Liver (tissue), 9 donors: ENCODE data around the gene HMMR. TPM values are rescaled to one million over a fixed set of nuclear protein-coding genes. Genes with fewer than 3 reads are reported as not detected.

ENCODE experiments used
- DNase-seq: peaks from one replicate; pipeline ENCODE4 v3.0.0-alpha.2; 2017; ENCODE audit warnings: low spot score
- H3K27ac ChIP-seq, 2 donors: one replicate each; pipeline ENCODE4 v1.7.0; 2013; ENCODE audit warnings: inconsistent platforms in 2 of 2, low read length in 2 of 2, control low read depth in 1 of 2, low read depth in 1 of 2, mild to moderate bottlenecking in 1 of 2
- H3K27me3 ChIP-seq, 4 donors: one replicate each; pipeline versions ENCODE4 v1.6.1 to v1.7.0; 2013; ENCODE audit warnings: low read length in 3 of 4, inconsistent platforms in 1 of 4, mild to moderate bottlenecking in 1 of 4, moderate library complexity in 1 of 4; ENCODE audit not compliant: control insufficient read depth in 4 of 4, insufficient read depth in 4 of 4
- H3K36me3 ChIP-seq, 4 donors: one replicate each; pipeline versions ENCODE4 v1.6.1 to v1.7.0; 2013; ENCODE audit warnings: low read length in 3 of 4, mild to moderate bottlenecking in 3 of 4, low read depth in 1 of 4, moderate library complexity in 1 of 4; ENCODE audit not compliant: control insufficient read depth in 4 of 4, insufficient read depth in 3 of 4
- H3K4me1 ChIP-seq, 4 donors: one replicate each; pipeline versions ENCODE4 v1.6.1 to v1.7.0; 2013; ENCODE audit warnings: low read length in 3 of 4, mild to moderate bottlenecking in 3 of 4, moderate library complexity in 1 of 4; ENCODE audit not compliant: control insufficient read depth in 4 of 4, insufficient read depth in 4 of 4
- H3K4me3 ChIP-seq, 3 donors: one replicate each; pipeline versions ENCODE4 v1.6.1 to v1.7.0; 2013; ENCODE audit warnings: low read length in 3 of 3, control low read depth in 1 of 3, low read depth in 1 of 3, mild to moderate bottlenecking in 1 of 3
- H3K9ac ChIP-seq, 2 donors: one replicate each; pipeline ENCODE4 v1.7.0; 2013; ENCODE audit warnings: low read length in 2 of 2, mild to moderate bottlenecking in 2 of 2, moderate library complexity in 2 of 2, control low read depth in 1 of 2, low read depth in 1 of 2
- H3K9me3 ChIP-seq, 4 donors: one replicate each; pipeline versions ENCODE4 v1.6.1 to v1.7.0; 2013; ENCODE audit warnings: low read length in 3 of 4; ENCODE audit not compliant: control insufficient read depth in 4 of 4
- ATF3 ChIP-seq: IDR thresholded peaks from 2 replicates; pipeline ENCODE4 v1.6.1; 2016; ENCODE audit warnings: antibody characterized with exemption
- CTCF ChIP-seq: fragments of 150-350 bp; IDR thresholded peaks from 2 replicates; pipeline ENCODE4 v1.5.1; 2017; ENCODE audit warnings: improper control_type of control experiment, low read depth, low read length; ENCODE audit not compliant: missing input control
- EGR1 ChIP-seq, 2 donors: IDR thresholded peaks; 2 replicates each; pipeline ENCODE4 v1.6.1; 2016 to 2018; ENCODE audit warnings: antibody characterized with exemption in 2 of 2, low read depth in 2 of 2
- FOXA1 ChIP-seq: IDR thresholded peaks from 2 replicates; pipeline ENCODE4 v1.6.1; 2016; ENCODE audit warnings: antibody characterized with exemption
- FOXA2 ChIP-seq: IDR thresholded peaks from 2 replicates; pipeline ENCODE4 v1.6.1; 2016; ENCODE audit warnings: antibody characterized with exemption
- GABPA ChIP-seq, 2 donors: IDR thresholded peaks in 1 of 2; conservative IDR thresholded peaks in 1 of 2; 2 replicates each; pipeline ENCODE4 v1.6.1; 2016; ENCODE audit warnings: antibody characterized with exemption in 2 of 2, mild to moderate bottlenecking in 1 of 2, moderate library complexity in 1 of 2
- HNF4A ChIP-seq, 2 donors: conservative IDR thresholded peaks; 2 replicates each; pipeline ENCODE4 v1.6.1; 2016; ENCODE audit warnings: antibody characterized with exemption in 2 of 2, mild to moderate bottlenecking in 2 of 2
- HNF4G ChIP-seq: IDR thresholded peaks from 2 replicates; pipeline ENCODE4 v1.6.1; 2016; ENCODE audit warnings: antibody characterized with exemption
- JUND ChIP-seq, 2 donors: IDR thresholded peaks; 2 replicates each; pipeline ENCODE4 v1.6.1; 2016; ENCODE audit warnings: antibody characterized with exemption in 2 of 2
- NR2F2 ChIP-seq: IDR thresholded peaks from 2 replicates; pipeline ENCODE4 v1.6.1; 2016; ENCODE audit warnings: antibody characterized with exemption
- RAD21 ChIP-seq, 2 donors: IDR thresholded peaks; 2 replicates each; pipeline ENCODE4 v1.6.1; 2016; ENCODE audit warnings: antibody characterized with exemption in 2 of 2, mild to moderate bottlenecking in 2 of 2
- REST ChIP-seq: IDR thresholded peaks from 2 replicates; pipeline ENCODE4 v1.6.1; 2016; ENCODE audit warnings: antibody characterized with exemption, mild to moderate bottlenecking
- RXRA ChIP-seq, 2 donors: IDR thresholded peaks; 2 replicates each; pipeline ENCODE4 v1.6.1; 2017 to 2018; ENCODE audit warnings: antibody characterized with exemption in 2 of 2, mild to moderate bottlenecking in 1 of 2
- SP1 ChIP-seq: IDR thresholded peaks from 2 replicates; pipeline ENCODE4 v1.6.1; 2018; ENCODE audit warnings: antibody characterized with exemption, mild to moderate bottlenecking
- TAF1 ChIP-seq: conservative IDR thresholded peaks from 2 replicates; pipeline ENCODE4 v1.6.1; 2016; ENCODE audit warnings: antibody characterized with exemption, mild to moderate bottlenecking
- YY1 ChIP-seq: IDR thresholded peaks from 2 replicates; pipeline ENCODE4 v1.6.1; 2016; ENCODE audit warnings: antibody characterized with exemption, mild to moderate bottlenecking
- WGBS: extraction: QIAGEN DNeasy Blood & Tissue Kit; methylation state at CpG from one replicate; pipeline ENCODE4 v1.1.7; 2013; 5-methylcytosine and 5-hydroxymethylcytosine counted together
- polyA plus RNA-seq, 2 donors: library from polyadenylated mRNA; stranded (reverse) in 1 of 2; unstranded in 1 of 2; fragments of 200-250 nt in 1 of 2; fragments of >200 nt in 1 of 2; fragmentation: Nextera tagmentation in 1 of 2; extraction: Ambion mirVana in 1 of 2; gene quantifications; one replicate each; pipeline versions ENCODE4 v1.2.1 to v1.2.3, GENCODE V29; 2013 to 2015
- total RNA-seq, 2 donors: library from RNA; depleted of rRNA; stranded (reverse); fragments of >200 nt; gene quantifications; one replicate each; pipeline ENCODE4 v1.2.3, GENCODE V29; 2014
- TF ChIP-seq, protein P1 (sequence below): IDR thresholded peaks from 2 replicates; pipeline ENCODE4 v1.6.1; 2016; ENCODE audit warnings: antibody characterized with exemption
- TF ChIP-seq, protein P2 (sequence below): IDR thresholded peaks from 2 replicates; pipeline ENCODE4 v1.6.1; 2016; ENCODE audit warnings: antibody characterized with exemption
- donor health status: healthy.
- donor health status: healthy.
- donor health status: healthy.
- donor health status: healthy.
- donor health status: healthy.

The HMMR gene
- total and polyA plus RNA-seq, 4 donors, result 0.33 to 48.5 (median 2.3) TPM

DNA sequence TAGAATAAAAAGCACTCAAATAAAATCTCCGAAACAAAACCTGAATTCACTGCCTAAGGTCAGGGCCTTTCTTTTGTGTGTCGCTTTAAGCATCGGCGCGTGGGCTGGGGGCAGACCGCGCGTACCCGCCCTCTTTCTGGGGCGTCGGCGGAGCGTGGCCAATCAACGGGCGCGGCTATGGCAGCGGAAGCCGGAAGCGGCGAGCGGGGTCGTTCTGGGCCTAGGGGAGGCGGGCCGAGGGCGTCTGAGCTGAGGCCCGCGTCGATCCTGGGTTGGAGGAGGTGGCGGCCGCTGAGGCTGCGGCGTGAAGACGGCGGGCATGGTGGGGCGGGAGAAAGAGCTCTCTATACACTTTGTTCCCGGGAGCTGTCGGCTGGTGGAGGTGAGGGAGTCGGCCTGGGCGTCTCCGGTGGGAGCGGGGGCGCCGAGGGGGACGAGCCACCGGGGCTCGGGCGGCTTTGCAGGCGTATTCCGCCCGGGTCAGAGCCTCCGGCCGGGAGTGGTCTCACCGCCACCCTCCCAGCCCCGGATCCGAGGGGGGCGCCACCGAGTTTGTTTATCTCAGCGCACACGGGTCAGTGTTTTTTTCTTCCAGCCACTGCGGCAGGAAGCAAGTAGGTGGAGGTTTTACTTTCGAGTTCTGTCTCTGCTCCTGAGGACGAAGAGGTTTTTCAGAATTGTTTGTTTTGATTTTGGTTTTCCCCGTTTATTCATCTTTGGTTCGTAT, 45.1 kb downstream of the HMMR start, which contains the start of gene MAT2B:
Gene MAT2B, plus strand, starts transcription at position 252 of the 727 bp plus-strand sequence. Its CDS starts 68 bp downstream, at position 320.
- Histone ChIP-seq H3K27ac (peak within 1 kb of the TSS; percentile 95 to 99), H3K9me3 (no peaks in the 10 kb centered on the region), H3K4me1 (peaks cover 7 to 65% (median 52%) of the 10 kb centered on the region in 4 donors), H3K36me3 (no peaks in the 10 kb centered on the region), H3K9ac (peak within 1 kb of the TSS; percentile 95 to 100), H3K4me3 (peak within 1 kb of the TSS; percentile 65 to 98 (median 92)), H3K27me3 (no peaks in the 10 kb centered on the region)
- peak; percentile 63 for TF ChIP-seq TAF1
- TF ChIP-seq ATF3, result no peak
- TF ChIP-seq REST, result peak; percentile 84
- peak; percentile 50 to 88 for TF ChIP-seq GABPA (IDR thresholded peaks at IDR 0.05 in 1 of 2, conservative IDR thresholded peaks at IDR 0.05 in 1 of 2)
- no peak for TF ChIP-seq RAD21 (IDR thresholded peaks at IDR 0.05)
- TF ChIP-seq FOXA2, result no peak
- TF ChIP-seq, protein P1, sequence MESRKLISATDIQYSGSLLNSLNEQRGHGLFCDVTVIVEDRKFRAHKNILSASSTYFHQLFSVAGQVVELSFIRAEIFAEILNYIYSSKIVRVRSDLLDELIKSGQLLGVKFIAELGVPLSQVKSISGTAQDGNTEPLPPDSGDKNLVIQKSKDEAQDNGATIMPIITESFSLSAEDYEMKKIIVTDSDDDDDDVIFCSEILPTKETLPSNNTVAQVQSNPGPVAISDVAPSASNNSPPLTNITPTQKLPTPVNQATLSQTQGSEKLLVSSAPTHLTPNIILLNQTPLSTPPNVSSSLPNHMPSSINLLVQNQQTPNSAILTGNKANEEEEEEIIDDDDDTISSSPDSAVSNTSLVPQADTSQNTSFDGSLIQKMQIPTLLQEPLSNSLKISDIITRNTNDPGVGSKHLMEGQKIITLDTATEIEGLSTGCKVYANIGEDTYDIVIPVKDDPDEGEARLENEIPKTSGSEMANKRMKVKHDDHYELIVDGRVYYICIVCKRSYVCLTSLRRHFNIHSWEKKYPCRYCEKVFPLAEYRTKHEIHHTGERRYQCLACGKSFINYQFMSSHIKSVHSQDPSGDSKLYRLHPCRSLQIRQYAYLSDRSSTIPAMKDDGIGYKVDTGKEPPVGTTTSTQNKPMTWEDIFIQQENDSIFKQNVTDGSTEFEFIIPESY, result no peak
- TF ChIP-seq JUND (IDR thresholded peaks at IDR 0.05), result no peak
- peak in 1 of 2 donors; percentile 39 for TF ChIP-seq EGR1 (IDR thresholded peaks at IDR 0.05; ENCODE audit: low read depth in 2 of 2)
- TF ChIP-seq NR2F2, result peak; percentile 48
- TF ChIP-seq YY1, result peak; percentile 84
- TF ChIP-seq SP1, result peak; percentile 79
- TF ChIP-seq CTCF, result peak; percentile 34
- peak; percentile 34 to 52 for TF ChIP-seq RXRA (IDR thresholded peaks at IDR 0.05)
- no peak for TF ChIP-seq FOXA1
- TF ChIP-seq HNF4A (conservative IDR thresholded peaks at IDR 0.05), result peak; percentile 32 to 47
- TF ChIP-seq, protein P2, sequence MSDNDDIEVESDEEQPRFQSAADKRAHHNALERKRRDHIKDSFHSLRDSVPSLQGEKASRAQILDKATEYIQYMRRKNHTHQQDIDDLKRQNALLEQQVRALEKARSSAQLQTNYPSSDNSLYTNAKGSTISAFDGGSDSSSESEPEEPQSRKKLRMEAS, result peak; percentile 56
- TF ChIP-seq HNF4G, result no peak
- WGBS, result under 1% methylated on average over 64 of the region's 64 CpGs
- peak; percentile 93 for DNase-seq
